MCF 10A (cell line): ENCODE data around the gene LRMDA. TPM values are rescaled to one million over a fixed set of nuclear protein-coding genes. Genes with fewer than 3 reads are reported as not detected.

ENCODE experiments used
- BruUV-seq: library from RNA; stranded (reverse); fragments of 400-500 nt; replicated peaks from 2 replicates; lab custom pipeline; 2021; lab: Mats Ljungman, UMichigan
- CTCF ChIA-PET: fragments of 300-600 bp; sonication (Branson Sonifier 250); formaldehyde crosslinking; extraction: SDS; loops from one replicate; lab custom pipeline; 2021; ENCODE audit warnings: antibody characterized with exemption, inconsistent platforms; lab: Yijun Ruan, JAX
- POLR2A ChIA-PET: fragments of 300-600, 350-650 bp; sonication (Branson Sonifier 250); formaldehyde crosslinking; extraction: SDS; loops from one replicate; lab custom pipeline; 2020; ENCODE audit warnings: antibody characterized with exemption, inconsistent platforms; lab: Yijun Ruan, JAX
- DNase-seq: peaks from one replicate; pipeline ENCODE4 v3.0.0-alpha.2; 2018; ENCODE audit not compliant: unreplicated experiment
- H3K27ac Mint-ChIP-seq: one replicate; pipeline ENCODE4 v1.8.0; 2022; ENCODE audit warnings: mild to moderate bottlenecking, low read depth, mixed read lengths; ENCODE audit not compliant: unreplicated experiment
- H3K27me3 Mint-ChIP-seq: one replicate; pipeline ENCODE4 v1.8.0; 2022; ENCODE audit warnings: mixed read lengths; ENCODE audit not compliant: insufficient read depth, unreplicated experiment
- H3K36me3 Mint-ChIP-seq: one replicate; pipeline ENCODE4 v1.8.0; 2022; ENCODE audit warnings: mild to moderate bottlenecking, moderate library complexity, mixed read lengths; ENCODE audit not compliant: insufficient read depth, unreplicated experiment
- H3K4me1 Mint-ChIP-seq: one replicate; pipeline ENCODE4 v1.8.0; 2022; ENCODE audit warnings: mixed read lengths; ENCODE audit not compliant: insufficient read depth, unreplicated experiment
- H3K4me3 Mint-ChIP-seq: one replicate; pipeline ENCODE4 v1.8.0; 2022; ENCODE audit warnings: mild to moderate bottlenecking, moderate library complexity, mixed read lengths; ENCODE audit not compliant: unreplicated experiment
- H3K9me3 Mint-ChIP-seq: one replicate; pipeline ENCODE4 v1.8.0; 2022; ENCODE audit warnings: mixed read lengths; ENCODE audit not compliant: unreplicated experiment
- CTCF ChIP-seq: fragments of 200-600 bp; IDR thresholded peaks from one replicate; pipeline ENCODE4 v1.8.0; 2022; ENCODE audit warnings: antibody characterized with exemption, mild to moderate bottlenecking; ENCODE audit not compliant: unreplicated experiment
- intact Hi-C: fragments of 100-400 bp; cut with micrococcal nuclease; formaldehyde crosslinking; loops from 2 replicates; pipeline ENCODE4 v1.14.1; 2022
- total RNA-seq: library from RNA; stranded (reverse); gene quantifications from 2 replicates; pipeline ENCODE4 v1.2.3, GENCODE V29; 2022

The LRMDA gene
- total RNA-seq, 1 experiment from 2014 or later, result not detected

- no TSS peak for BruUV-seq
- ChIA-PET CTCF (no interaction called here), POLR2A (interaction anchor here (0.6 kb wide), 1 partner anchor 9 kb away, joined by 3 read pairs; no protein-coding TSS in a partner anchor)
- no peak overlapping the region for H3K4me3 Mint-ChIP-seq
- H3K27me3 Mint-ChIP-seq, result no peaks in the 10 kb centered on the region
- DNase-seq, result no peak
- TF ChIP-seq CTCF, result no peak
- no peaks in the 10 kb centered on the region for H3K36me3 Mint-ChIP-seq
- H3K9me3 Mint-ChIP-seq, result no peaks in the 10 kb centered on the region
- intact Hi-C loops, result no loop called here
- H3K4me1 Mint-ChIP-seq, result no peaks in the 10 kb centered on the region
- no peak overlapping the region for H3K27ac Mint-ChIP-seq
Observed at GRCh38 chr10:76184647-76185046, 753.2 kb downstream of the LRMDA start.

GRCh38 chr10:76185471-76186301, 754.3 kb downstream of the LRMDA start:
- ChIA-PET CTCF (no interaction called here), POLR2A (no interaction called here)
- TF ChIP-seq CTCF, result no peak
- BruUV-seq, result no TSS peak
- Mint-ChIP-seq H3K4me3 (no peak overlapping the region), H3K27ac (no peak overlapping the region), H3K27me3 (no peaks in the 10 kb centered on the region), H3K4me1 (no peaks in the 10 kb centered on the region), H3K36me3 (no peaks in the 10 kb centered on the region), H3K9me3 (no peaks in the 10 kb centered on the region)
- DNase-seq, result no peak
- intact Hi-C loops, result no loop called here

GRCh38 chr10:76188216-76188615, 756.8 kb downstream of the LRMDA start:
- no peaks in the 10 kb centered on the region for H3K36me3 Mint-ChIP-seq
- intact Hi-C loops, result no loop called here
- DNase-seq, result no peak
- no peak overlapping the region for H3K27ac Mint-ChIP-seq
- POLR2A ChIA-PET, result no interaction called here
- H3K4me1 Mint-ChIP-seq, result no peaks in the 10 kb centered on the region
- no peak overlapping the region for H3K4me3 Mint-ChIP-seq
- H3K27me3 Mint-ChIP-seq, result no peaks in the 10 kb centered on the region
- CTCF ChIA-PET, result no interaction called here
- no TSS peak for BruUV-seq
- no peak for TF ChIP-seq CTCF
- no peaks in the 10 kb centered on the region for H3K9me3 Mint-ChIP-seq

GRCh38 chr10:76190634-76191270, 759.3 kb downstream of the LRMDA start:
- Mint-ChIP-seq H3K27ac (no peak overlapping the region), H3K36me3 (no peaks in the 10 kb centered on the region), H3K27me3 (no peaks in the 10 kb centered on the region), H3K4me1 (no peaks in the 10 kb centered on the region), H3K4me3 (no peak overlapping the region), H3K9me3 (no peaks in the 10 kb centered on the region)
- no peak for TF ChIP-seq CTCF
- no peak for DNase-seq
- POLR2A ChIA-PET, result no interaction called here
- intact Hi-C loops, result no loop called here
- CTCF ChIA-PET, result interaction anchor here (0.6 kb wide), 3 partner anchors 232 to 557 kb away, joined by 3 read pairs; no protein-coding TSS in a partner anchor
- no TSS peak for BruUV-seq
